GM10266 (cell line): ENCODE data around the gene SOD2.
"Not testable (repeated sequence)": the region's sequence is repeated elsewhere in the genome, so short reads cannot be mapped to it uniquely, and the experiment has no call there.

Experiments
- DNase-seq: peaks from one replicate; pipeline ENCODE4 v3.0.0; 2012; ENCODE audit errors: extremely low spot score
- TF ChIP-seq, protein P1 (sequence below): IDR thresholded peaks from 2 replicates; pipeline ENCODE4 v1.5.1; 2012; ENCODE audit warnings: mild to moderate bottlenecking, low read depth; ENCODE audit not compliant: control insufficient read depth, insufficient read depth; ENCODE audit errors: missing control alignments

Gene SOD2

GRCh38 chr6:159728531-159728964 is 35.5 kb upstream of the SOD2 start:
- TF ChIP-seq, protein P1, sequence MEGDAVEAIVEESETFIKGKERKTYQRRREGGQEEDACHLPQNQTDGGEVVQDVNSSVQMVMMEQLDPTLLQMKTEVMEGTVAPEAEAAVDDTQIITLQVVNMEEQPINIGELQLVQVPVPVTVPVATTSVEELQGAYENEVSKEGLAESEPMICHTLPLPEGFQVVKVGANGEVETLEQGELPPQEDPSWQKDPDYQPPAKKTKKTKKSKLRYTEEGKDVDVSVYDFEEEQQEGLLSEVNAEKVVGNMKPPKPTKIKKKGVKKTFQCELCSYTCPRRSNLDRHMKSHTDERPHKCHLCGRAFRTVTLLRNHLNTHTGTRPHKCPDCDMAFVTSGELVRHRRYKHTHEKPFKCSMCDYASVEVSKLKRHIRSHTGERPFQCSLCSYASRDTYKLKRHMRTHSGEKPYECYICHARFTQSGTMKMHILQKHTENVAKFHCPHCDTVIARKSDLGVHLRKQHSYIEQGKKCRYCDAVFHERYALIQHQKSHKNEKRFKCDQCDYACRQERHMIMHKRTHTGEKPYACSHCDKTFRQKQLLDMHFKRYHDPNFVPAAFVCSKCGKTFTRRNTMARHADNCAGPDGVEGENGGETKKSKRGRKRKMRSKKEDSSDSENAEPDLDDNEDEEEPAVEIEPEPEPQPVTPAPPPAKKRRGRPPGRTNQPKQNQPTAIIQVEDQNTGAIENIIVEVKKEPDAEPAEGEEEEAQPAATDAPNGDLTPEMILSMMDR, result no peak
- no peak for DNase-seq

DNA sequence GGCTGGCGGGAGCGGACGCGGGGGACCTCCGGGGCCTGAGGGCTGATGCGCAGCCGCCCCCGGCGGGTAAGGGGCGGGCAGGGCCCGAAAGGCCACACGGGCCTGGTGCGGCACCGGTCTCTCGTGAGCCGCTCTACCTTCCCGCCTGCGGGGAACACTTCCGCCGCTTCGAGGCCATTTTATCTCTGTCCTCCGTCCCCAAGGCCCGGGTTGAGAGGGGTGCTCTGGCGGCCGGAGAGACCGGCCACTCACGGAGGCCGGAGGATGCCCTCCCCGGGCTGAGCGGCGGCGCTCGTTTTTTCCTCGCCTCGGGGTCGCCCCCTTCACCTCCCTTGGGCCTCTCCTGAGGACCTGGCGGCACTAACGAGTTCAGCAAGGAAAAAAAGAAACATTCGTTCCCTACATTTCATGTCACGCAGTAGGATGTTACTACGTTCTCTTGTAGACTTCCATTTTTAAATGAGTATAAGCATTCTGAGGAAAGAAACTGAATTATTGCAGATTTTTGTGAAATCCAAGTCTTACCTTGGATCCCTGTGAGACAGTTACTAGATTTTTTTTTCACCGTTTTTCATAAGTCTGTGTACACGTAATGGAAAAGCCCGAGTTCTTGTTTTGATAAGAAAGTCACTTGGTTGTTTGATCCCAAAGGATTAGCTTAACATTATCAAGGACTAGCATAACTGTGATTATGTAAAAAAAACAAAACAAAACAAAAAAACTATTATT is 34.8 kb upstream of the SOD2 start:
- TF ChIP-seq, protein P1, result no peak
- peak; percentile 58 for DNase-seq

DNA sequence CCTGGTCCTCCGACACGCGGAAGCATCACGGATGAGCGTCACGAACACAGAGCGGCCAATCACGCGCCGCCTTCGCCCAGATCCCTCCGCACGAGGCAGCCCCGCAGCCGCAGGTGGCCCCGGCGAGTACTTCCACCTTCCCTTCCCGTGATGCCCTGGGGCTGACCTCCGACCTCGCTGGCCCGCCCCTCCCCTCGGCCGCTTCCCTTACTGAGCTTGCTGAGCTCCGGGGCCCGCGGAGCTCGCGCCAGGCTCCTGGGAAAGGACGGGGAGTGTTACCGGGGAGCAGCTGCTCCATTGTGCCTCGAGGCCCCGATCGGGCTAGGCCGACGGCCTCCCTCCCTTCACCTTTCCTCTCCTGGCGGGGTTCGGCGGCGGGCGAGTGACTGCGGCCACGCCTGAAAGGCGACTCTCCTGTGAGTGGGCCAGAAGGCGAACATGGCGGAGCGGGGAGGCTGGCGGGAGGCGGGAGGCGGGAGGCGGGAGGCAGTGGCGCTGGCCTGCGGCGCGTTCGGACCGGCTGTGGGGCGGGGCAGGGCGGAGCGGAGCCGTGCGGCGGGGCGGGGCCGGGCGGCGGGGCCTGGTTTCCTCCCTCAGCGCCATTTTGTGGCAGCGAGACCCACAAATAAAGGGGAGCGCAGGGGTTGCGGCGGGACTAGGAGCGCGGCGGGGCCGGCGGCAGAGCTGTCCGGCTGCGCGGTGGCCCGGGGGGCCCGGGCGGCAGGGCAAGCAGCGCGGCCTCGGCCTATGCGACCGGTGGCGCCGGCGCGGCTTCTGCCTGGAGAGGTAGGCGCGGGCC is 34.1 kb upstream of the SOD2 start, which contains the start of gene WTAP:
Gene WTAP (plus strand): TSS at position 589 of the 799 bp plus-strand sequence. CDS start 8,760 bp downstream, outside the sequence.
- DNase-seq, result peak; percentile 94
- TF ChIP-seq, protein P1, result no peak

- DNase-seq, result no peak
- TF ChIP-seq, protein P1, result no peak
Measured at GRCh38 chr6:159726255-159726917, 33.3 kb upstream of the SOD2 start.

DNA sequence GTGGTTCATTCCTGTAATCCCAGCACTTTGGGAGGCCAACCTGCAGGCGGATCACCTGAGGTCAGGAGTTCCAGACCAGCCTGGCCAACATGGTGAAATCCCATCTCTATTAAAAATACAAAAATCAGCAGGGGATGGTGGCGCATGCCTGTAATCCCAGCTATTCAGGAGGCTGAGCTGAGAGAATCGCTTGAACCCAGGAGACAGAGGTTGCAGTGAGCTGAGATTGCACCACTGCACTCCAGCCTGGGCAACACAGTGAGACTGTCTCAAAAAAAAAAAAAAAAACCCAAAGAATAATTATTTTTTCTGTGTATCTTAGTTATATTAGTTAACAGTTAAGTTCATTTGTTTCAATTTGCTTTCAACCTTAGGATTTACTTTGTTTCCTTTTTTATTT is 32.2 kb upstream of the SOD2 start:
- not testable (repeated sequence) for DNase-seq

DNA sequence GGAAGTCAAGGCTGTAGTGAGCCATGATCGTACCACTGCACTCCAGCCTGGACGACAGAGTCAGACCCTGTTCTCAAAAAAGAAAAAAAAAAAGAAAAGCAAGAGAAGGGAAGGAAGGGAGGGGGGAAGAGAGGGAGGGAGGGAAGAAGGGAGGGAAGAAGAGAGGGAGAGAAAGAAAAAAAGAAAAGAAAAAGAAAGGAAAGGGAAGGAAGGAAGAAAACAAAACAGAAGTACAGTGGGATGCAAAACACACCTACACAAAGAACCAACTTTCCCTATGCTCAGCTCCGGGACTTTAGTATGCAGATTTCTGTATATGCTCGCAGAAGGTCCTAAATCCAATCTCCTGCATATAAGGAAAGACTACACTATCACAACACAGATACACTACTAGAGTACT is 31.7 kb upstream of the SOD2 start:
- no peak for DNase-seq
- TF ChIP-seq, protein P1, result no peak

GRCh38 chr6:159723259-159723658 is 30.2 kb upstream of the SOD2 start:
- no peak for DNase-seq
- TF ChIP-seq, protein P1, result no peak
